T-helper 1 cell treated with Interleukin-12 subunit alpha and Interleukin-12 subunit beta and Interleukin-4 antibody, amounts not matched to agents 30 ng/mL and 1 ng/mL, for 36 hours (primary cell): ENCODE results near the gene IL17RB. TPM values are rescaled to one million over a fixed set of nuclear protein-coding genes. Genes with fewer than 3 reads are reported as not detected.

Source experiments
- intact Hi-C: fragments of 100-400 bp; cut with micrococcal nuclease; formaldehyde crosslinking; loops from one replicate; pipeline ENCODE4 v1.15.1; 2024
- total RNA-seq: library from RNA; stranded (reverse); gene quantifications from 2 replicates; pipeline ENCODE4 v1.2.3, GENCODE V29; 2022

IL17RB gene
- total RNA-seq, 1 donor from 2014 or later = 2.6 TPM

DNA sequence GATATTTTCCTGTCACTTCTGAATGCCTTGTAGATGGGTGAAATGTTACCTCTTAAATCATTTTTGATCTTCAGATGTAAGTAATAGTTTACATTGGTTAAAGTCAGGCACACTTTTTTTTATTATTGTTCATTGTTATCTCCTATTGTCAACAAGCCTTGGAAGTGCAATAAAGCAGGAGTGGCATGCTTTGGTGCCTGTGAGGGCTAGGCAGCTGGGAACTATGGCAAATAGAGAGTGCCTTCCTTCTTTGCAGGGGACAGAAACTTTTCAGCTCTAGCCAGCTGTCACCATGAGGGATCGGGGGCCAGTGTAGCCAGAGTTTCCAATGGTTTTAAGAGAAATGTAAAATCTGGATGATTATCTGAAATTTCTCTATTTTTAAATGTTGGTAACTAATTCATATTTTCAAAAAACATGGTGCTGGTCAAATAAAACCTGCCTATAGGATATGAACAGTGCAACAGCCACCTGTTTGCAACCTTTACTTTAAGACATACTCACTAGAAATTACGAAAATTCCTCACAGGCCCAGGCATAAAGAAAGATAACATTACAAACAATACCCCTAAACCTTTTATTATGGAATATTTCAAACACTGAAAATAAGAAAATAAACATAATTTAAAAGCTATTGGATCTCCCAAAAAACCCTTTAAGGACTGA lies 54.4 kb downstream of the IL17RB start:
- intact Hi-C loops = no loop called here

DNA sequence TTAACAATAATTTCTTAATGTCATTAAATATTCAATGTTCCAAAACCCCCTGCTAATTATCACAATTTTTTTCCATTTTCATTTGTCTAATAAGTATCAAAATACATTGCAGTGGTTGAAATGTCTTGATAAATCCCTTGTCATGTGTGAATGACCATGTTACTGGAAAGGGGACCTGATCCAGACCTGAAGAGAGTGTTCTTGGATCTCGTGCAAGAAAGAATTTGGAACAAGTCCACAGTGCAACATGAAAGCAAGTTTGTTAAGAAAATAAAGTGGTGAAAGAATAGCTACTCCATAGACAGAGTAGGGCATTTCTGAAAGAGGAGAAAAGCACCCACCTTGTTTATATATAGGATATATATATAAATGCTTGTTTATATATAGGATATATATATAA lies 55.7 kb downstream of the IL17RB start:
- intact Hi-C loops = no loop called here

DNA sequence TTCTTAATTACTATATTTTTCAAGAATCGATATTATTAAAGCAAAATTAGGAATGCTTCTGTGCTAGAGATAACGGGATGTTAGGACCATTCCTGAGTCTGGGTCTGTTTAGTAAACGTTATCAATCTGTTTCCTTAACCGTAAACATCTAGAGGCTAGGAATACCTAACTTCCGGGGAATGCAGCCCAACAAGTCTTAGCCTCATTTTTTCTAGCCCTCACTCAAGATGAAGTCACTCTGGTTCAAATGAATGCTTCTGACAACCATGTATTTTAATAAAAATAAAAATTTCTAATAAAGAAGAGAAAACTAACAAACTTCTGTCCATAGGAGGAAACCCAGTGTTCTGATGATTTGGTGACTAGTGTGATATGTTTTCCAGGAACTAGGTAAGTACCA lies 56.3 kb downstream of the IL17RB start:
- intact Hi-C loops = no loop called here

DNA sequence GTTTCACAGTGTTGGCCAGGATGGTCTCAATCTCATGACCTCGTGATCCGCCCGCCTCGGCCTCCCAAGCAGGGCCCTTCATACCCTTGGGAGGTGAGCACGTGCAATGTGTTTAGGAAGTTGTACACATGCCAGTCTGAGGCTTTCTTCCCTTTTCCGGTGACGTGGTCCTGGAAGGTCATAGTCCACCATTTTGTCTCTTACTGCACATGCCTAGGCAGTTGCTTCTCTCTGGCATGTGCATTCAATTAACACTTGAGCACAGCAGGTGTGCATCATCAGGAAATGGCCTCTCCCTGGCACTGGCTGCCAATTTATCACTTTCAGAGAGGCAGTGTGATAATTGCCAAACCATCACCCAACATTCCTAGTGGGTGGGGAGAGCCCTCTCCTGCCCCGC lies 67.0 kb downstream of the IL17RB start:
- intact Hi-C loops = no loop called here

Other genes starting within 250 kb of the IL17RB start
- 0.64 and 0.93 TPM in 2 replicates for gene CHDH, start 149 bp upstream of the IL17RB start, total RNA-seq
- gene ACTR8, start 35.6 kb downstream of the IL17RB start, total RNA-seq = 46.1 and 47.3 TPM in 2 replicates
- 59.9 and 66.6 TPM in 2 replicates for gene SELENOK, start 45.3 kb downstream of the IL17RB start, total RNA-seq